Measurements from ENCODE around the gene OPA1. TPM values are rescaled to one million over a fixed set of nuclear protein-coding genes. Genes with fewer than 3 reads are reported as not detected.

The OPA1 gene
- total and polyA plus RNA-seq, 2 experiments from 2014 or later = 29.0 to 42.2 TPM

DNA sequence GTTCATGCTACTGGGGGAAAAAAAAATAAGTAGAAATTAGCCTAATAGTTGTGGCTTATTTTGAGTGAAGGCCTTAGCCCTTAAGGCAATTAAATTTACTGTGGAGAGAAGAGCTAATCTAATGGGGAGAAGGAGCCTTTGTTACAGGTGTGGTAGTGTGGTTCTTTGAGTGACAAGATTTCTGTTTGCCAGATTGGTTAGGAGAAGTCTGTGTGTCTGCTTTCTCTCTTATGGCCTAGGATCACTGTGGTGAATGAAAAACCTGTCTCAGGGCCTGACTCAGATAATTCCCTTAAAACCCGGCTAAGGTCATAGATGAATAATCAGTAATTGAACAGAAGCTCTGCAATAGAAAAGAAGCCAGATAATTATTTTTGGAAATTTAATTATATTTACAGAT is 27.0 kb downstream of the OPA1 start:
- H3K9ac ChIP-seq = no peak overlapping the region
- H4K20me1 ChIP-seq (ENCODE audit: insufficient read depth) = no peaks in the 10 kb centered on the region
- no peak overlapping the region for H3K27ac ChIP-seq
- no peak overlapping the region for H2AFZ ChIP-seq
- H3K4me3 ChIP-seq = no peak overlapping the region
- no peaks in the 10 kb centered on the region for H3K9me2 ChIP-seq (ENCODE audit: insufficient read depth)
- H3K27me3 ChIP-seq (replicated peaks; ENCODE audit: insufficient read depth) = no peaks in the 10 kb centered on the region
- no peak for DNase-seq
- peaks cover 19% of the 10 kb centered on the region for H3K36me3 ChIP-seq (ENCODE audit: low read depth)
- H3K4me1 ChIP-seq (ENCODE audit: insufficient read depth) = peaks cover 3% of the 10 kb centered on the region; the same call in 1 of the 2 replicates
- TF ChIP-seq EZH2 (IDR thresholded peaks at IDR 0.05; ENCODE audit: insufficient read depth, poor library complexity, severe bottlenecking) (no peak), EZH2phosphoT487 (IDR thresholded peaks at IDR 0.05; ENCODE audit: insufficient read depth, low read depth) (no peak)
- no peak overlapping the region for H3K4me2 ChIP-seq (ENCODE audit: unreplicated experiment)
- H3K9me3 ChIP-seq (ENCODE audit: low read depth) = no peaks in the 10 kb centered on the region
- in situ Hi-C loops (cut with MboI) = no loop called here
- H3K79me2 ChIP-seq (ENCODE audit: insufficient read depth) = peaks cover 32% of the 10 kb centered on the region
- 91 to 92% methylated on average over 1 of the region's 1 CpG for WGBS, 2 experiments (ENCODE audit: low coverage in 1 of 2, low lambda C conversion rate in 2 of 2, missing lambda C conversion rate in 2 of 2)
- peaks cover 4% of the 10 kb centered on the region; the same call in 1 of the 2 replicates for H3F3A ChIP-seq (ENCODE audit: insufficient read depth)

DNA sequence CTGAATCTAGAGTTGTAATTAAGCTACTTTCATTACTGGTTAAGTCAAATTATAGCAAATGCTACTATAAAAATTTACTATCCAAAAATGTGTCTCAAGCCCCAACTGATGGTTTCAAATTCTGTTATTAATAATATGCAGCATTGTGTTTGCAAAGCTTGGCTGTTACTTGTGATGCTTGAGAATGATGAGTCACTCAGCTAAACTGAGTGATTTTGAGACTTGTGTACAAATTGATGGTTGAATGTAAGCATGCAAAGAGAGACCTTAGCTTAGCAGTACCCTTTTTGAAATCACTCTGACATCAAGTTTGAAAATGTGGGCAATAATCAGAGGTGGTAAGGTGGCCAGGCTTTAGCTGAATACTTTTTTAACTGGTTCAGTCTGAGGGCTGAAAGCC is 27.6 kb downstream of the OPA1 start:
- Histone ChIP-seq H3K4me1 (ENCODE audit: insufficient read depth) (peaks cover 3% of the 10 kb centered on the region; the same call in 1 of the 2 replicates), H3K9me3 (ENCODE audit: low read depth) (no peaks in the 10 kb centered on the region), H3K9ac (no peak overlapping the region), H3F3A (ENCODE audit: insufficient read depth) (peaks cover 4% of the 10 kb centered on the region; the same call in 1 of the 2 replicates), H2AFZ (no peak overlapping the region), H3K27me3 (replicated peaks; ENCODE audit: insufficient read depth) (no peaks in the 10 kb centered on the region), H3K4me3 (no peak overlapping the region), H4K20me1 (ENCODE audit: insufficient read depth) (no peaks in the 10 kb centered on the region), H3K9me2 (ENCODE audit: insufficient read depth) (no peaks in the 10 kb centered on the region), H3K79me2 (ENCODE audit: insufficient read depth) (peaks cover 26% of the 10 kb centered on the region; the same call in 1 of the 2 replicates), H3K36me3 (ENCODE audit: low read depth) (peaks cover 19% of the 10 kb centered on the region), H3K27ac (no peak overlapping the region), H3K4me2 (ENCODE audit: unreplicated experiment) (no peak overlapping the region)
- DNase-seq = peak; percentile 44
- TF ChIP-seq EZH2 (IDR thresholded peaks at IDR 0.05; ENCODE audit: insufficient read depth, poor library complexity, severe bottlenecking) (no peak), EZH2phosphoT487 (IDR thresholded peaks at IDR 0.05; ENCODE audit: insufficient read depth, low read depth) (no peak)
- in situ Hi-C loops (cut with MboI) = no loop called here

DNA sequence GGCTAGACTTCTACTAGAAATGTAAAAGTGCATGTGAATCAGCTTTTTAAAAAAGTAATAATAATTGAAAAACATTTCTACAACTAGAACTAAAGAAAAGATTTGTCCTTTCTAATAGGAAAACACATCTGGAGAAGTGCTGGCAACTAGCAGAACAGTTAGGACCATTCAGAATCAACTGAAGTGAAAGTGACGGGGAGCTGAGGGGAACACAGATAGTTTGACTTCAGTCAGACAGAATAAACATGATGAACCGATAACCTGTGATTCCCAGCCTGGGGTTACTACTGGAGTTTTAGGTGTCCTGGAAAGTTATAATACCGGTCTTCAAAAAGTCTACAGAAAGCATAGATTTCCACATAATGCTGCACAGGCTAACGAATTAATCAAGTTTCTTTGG is 28.1 kb downstream of the OPA1 start:
- no peak for DNase-seq
- peaks cover 4% of the 10 kb centered on the region; the same call in 1 of the 2 replicates for H3F3A ChIP-seq (ENCODE audit: insufficient read depth)
- H3K4me3 ChIP-seq = no peak overlapping the region
- peaks cover 23% of the 10 kb centered on the region; the same call in 1 of the 2 replicates for H3K79me2 ChIP-seq (ENCODE audit: insufficient read depth)
- no peaks in the 10 kb centered on the region for H4K20me1 ChIP-seq (ENCODE audit: insufficient read depth)
- peaks cover 23% of the 10 kb centered on the region for H3K36me3 ChIP-seq (ENCODE audit: low read depth)
- no peak overlapping the region for H3K9ac ChIP-seq
- no peak overlapping the region for H3K4me2 ChIP-seq (ENCODE audit: unreplicated experiment)
- 86 to 88% methylated on average over 4 of the region's 4 CpGs for WGBS, 2 experiments (ENCODE audit: low coverage in 1 of 2, low lambda C conversion rate in 2 of 2, missing lambda C conversion rate in 2 of 2)
- in situ Hi-C loops (cut with MboI) = no loop called here
- H3K27ac ChIP-seq = no peak overlapping the region
- H3K9me2 ChIP-seq (ENCODE audit: insufficient read depth) = no peaks in the 10 kb centered on the region
- no peak overlapping the region for H2AFZ ChIP-seq
- no peaks in the 10 kb centered on the region for H3K27me3 ChIP-seq (replicated peaks; ENCODE audit: insufficient read depth)
- H3K9me3 ChIP-seq (ENCODE audit: low read depth) = no peaks in the 10 kb centered on the region
- TF ChIP-seq EZH2 (IDR thresholded peaks at IDR 0.05; ENCODE audit: insufficient read depth, poor library complexity, severe bottlenecking) (no peak), EZH2phosphoT487 (IDR thresholded peaks at IDR 0.05; ENCODE audit: insufficient read depth, low read depth) (no peak)
- H3K4me1 ChIP-seq (ENCODE audit: insufficient read depth) = peaks cover 3% of the 10 kb centered on the region; the same call in 1 of the 2 replicates

DNA sequence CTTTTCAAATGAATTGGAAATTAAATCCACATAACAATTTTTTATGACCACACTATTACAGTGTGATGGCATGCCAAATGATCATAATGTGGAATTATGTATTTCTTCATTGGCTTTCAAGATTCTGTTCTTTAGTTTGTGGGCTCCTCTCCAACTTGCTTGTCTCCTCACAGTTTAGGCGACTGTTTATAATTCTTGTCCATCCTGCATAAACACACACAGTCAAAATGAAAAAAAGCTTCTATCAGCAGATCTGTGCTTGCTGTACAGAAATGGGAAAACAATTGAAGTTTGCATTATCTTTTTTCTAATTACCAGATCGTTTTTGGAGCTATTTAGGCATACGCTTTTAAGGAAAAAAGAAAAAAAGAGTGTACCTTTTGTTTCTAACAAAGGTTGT is 37.0 kb downstream of the OPA1 start:
- no peak for TF ChIP-seq EZH2phosphoT487 (IDR thresholded peaks at IDR 0.05; ENCODE audit: insufficient read depth, low read depth)
- no peak for TF ChIP-seq EZH2 (IDR thresholded peaks at IDR 0.05; ENCODE audit: insufficient read depth, poor library complexity, severe bottlenecking)
- Histone ChIP-seq H3K4me1 (ENCODE audit: insufficient read depth) (no peaks in the 10 kb centered on the region), H3F3A (ENCODE audit: insufficient read depth) (no peaks in the 10 kb centered on the region), H3K4me2 (ENCODE audit: unreplicated experiment) (no peak overlapping the region), H3K9me3 (ENCODE audit: low read depth) (no peaks in the 10 kb centered on the region), H3K4me3 (no peak overlapping the region), H3K27me3 (replicated peaks; ENCODE audit: insufficient read depth) (no peaks in the 10 kb centered on the region), H3K9me2 (ENCODE audit: insufficient read depth) (no peaks in the 10 kb centered on the region), H4K20me1 (ENCODE audit: insufficient read depth) (no peaks in the 10 kb centered on the region), H3K36me3 (ENCODE audit: low read depth) (peaks cover 22% of the 10 kb centered on the region), H3K9ac (no peak overlapping the region), H3K79me2 (ENCODE audit: insufficient read depth) (no peaks in the 10 kb centered on the region), H2AFZ (no peak overlapping the region), H3K27ac (no peak overlapping the region)
- in situ Hi-C loops (cut with MboI) = no loop called here
- DNase-seq = no peak
- 60 to 65% methylated on average over 3 of the region's 3 CpGs for WGBS, 2 experiments (ENCODE audit: low coverage in 1 of 2, low lambda C conversion rate in 2 of 2, missing lambda C conversion rate in 2 of 2)

DNA sequence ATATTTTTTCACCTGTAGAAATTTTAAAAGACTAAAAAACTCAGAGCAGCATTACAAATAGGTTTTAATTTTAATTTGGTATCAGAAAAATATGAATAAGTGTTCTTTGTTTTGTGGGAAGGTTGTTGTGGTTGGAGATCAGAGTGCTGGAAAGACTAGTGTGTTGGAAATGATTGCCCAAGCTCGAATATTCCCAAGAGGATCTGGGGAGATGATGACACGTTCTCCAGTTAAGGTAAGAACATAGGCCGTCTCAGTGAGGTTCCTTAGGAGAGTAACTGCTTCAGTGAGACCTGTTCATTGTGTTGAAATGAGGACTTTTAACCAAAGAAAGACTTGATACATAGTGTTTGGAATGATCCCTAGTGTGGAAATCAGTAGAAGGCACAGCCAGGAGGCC is 44.8 kb downstream of the OPA1 start:
- Histone ChIP-seq H3K36me3 (ENCODE audit: low read depth) (peaks cover 33% of the 10 kb centered on the region), H3K4me3 (no peak overlapping the region), H3K9ac (no peak overlapping the region), H3K4me2 (ENCODE audit: unreplicated experiment) (no peak overlapping the region), H3K9me3 (ENCODE audit: low read depth) (no peaks in the 10 kb centered on the region), H3K27me3 (replicated peaks; ENCODE audit: insufficient read depth) (no peaks in the 10 kb centered on the region), H2AFZ (no peak overlapping the region), H3F3A (ENCODE audit: insufficient read depth) (peaks cover 14% of the 10 kb centered on the region), H3K79me2 (ENCODE audit: insufficient read depth) (no peaks in the 10 kb centered on the region), H3K4me1 (ENCODE audit: insufficient read depth) (peaks cover 18% of the 10 kb centered on the region), H4K20me1 (ENCODE audit: insufficient read depth) (no peaks in the 10 kb centered on the region), H3K27ac (no peak overlapping the region), H3K9me2 (ENCODE audit: insufficient read depth) (no peaks in the 10 kb centered on the region)
- TF ChIP-seq EZH2phosphoT487 (IDR thresholded peaks at IDR 0.05; ENCODE audit: insufficient read depth, low read depth) = no peak
- TF ChIP-seq EZH2 (IDR thresholded peaks at IDR 0.05; ENCODE audit: insufficient read depth, poor library complexity, severe bottlenecking) = no peak
- in situ Hi-C loops (cut with MboI) = no loop called here
- no peak for DNase-seq
- WGBS, 2 experiments (ENCODE audit: low coverage in 1 of 2, low lambda C conversion rate in 2 of 2, missing lambda C conversion rate in 2 of 2) = 96% methylated on average over 3 of the region's 3 CpGs
